ENCODE data around the gene MFSD11.

DNA sequence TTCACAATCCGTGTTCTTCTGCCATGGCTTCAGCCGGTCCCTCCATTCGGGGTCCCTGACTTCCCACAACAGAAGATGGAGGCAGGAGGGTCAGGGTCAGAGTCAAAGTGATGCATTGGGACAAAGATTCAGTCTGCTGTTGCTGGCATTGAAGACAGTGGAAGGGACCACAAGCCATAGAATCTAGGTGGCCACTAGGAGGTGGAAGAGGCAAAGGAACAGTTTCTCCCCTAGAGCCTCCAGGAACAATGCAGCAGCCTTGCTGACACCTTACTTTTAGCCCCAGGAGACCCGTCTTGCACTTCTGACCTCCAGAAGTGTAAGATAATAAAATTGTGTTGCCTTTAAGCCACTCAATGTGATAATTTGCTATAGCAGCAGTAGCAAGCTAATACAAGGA is 55.9 kb downstream of the MFSD11 start:
- TF ChIP-seq, protein P1, sequence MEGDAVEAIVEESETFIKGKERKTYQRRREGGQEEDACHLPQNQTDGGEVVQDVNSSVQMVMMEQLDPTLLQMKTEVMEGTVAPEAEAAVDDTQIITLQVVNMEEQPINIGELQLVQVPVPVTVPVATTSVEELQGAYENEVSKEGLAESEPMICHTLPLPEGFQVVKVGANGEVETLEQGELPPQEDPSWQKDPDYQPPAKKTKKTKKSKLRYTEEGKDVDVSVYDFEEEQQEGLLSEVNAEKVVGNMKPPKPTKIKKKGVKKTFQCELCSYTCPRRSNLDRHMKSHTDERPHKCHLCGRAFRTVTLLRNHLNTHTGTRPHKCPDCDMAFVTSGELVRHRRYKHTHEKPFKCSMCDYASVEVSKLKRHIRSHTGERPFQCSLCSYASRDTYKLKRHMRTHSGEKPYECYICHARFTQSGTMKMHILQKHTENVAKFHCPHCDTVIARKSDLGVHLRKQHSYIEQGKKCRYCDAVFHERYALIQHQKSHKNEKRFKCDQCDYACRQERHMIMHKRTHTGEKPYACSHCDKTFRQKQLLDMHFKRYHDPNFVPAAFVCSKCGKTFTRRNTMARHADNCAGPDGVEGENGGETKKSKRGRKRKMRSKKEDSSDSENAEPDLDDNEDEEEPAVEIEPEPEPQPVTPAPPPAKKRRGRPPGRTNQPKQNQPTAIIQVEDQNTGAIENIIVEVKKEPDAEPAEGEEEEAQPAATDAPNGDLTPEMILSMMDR (IDR thresholded peaks at IDR 0.05) = no peak
- TF ChIP-seq POLR2A (IDR thresholded peaks at IDR 0.05) = no peak

Measured in heart left ventricle (tissue), 13 donors.